HG03175 (cell line): ENCODE measurements around the gene EMD.
A peak's percentile ranks its signal among the peaks of the same experiment; 100 is the strongest.

Source experiments
- ATAC-seq: cut with Tn5 transposase; IDR thresholded peaks from one replicate; pipeline ENCODE4 v1.9.1; 2021; ENCODE audit warnings: mild to moderate bottlenecking, moderate library complexity; ENCODE audit not compliant: unreplicated experiment

EMD gene

GRCh38 chrX:154412468-154412867 is 33.4 kb downstream of the EMD start:
- no peak for ATAC-seq

DNA sequence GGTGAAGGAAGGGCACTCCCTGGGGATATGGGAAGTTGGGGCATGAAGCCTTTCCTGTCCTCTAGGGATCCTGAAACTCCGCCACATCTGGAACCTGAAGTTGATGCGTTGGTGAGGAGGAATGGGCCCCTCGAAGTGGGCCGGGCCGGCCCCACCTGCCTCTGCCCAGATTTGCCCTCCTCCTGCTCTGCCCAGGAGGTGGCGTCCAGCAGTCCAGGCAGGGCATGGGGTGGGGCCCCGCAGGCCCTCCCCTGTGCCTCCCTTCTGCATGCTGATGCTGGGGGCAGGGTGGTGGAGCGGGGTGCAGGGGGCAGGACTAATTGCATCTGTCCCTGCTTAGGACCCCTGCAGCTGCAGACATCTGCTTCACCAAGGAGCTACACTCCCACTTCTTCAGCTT is 34.0 kb downstream of the EMD start:
- no peak for ATAC-seq

- no peak for ATAC-seq
These were observed 38.1 kb downstream of the EMD start for GRCh38 chrX:154417157-154417556.

DNA sequence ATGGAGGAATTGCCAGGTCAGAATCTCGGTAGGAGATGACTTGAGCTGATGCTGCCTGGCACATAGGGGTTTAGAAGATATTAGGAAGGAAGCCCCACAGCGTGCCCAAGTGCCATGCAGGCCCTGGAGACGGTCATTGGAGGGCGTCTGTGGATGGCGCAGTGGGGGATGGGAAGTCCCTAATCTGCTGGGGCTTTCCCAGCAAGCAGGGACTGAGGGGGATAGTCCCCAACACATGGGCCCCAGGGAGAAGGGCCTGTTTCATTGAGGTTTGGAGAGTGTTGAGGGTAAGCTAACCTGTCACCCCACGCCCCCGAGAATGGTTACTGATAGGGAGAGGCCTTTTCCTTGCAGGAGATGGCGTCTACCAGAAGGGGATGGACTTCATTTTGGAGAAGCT is 40.1 kb downstream of the EMD start:
- no peak for ATAC-seq

- ATAC-seq = no peak
These were observed 40.8 kb downstream of the EMD start for GRCh38 chrX:154419688-154420401.

DNA sequence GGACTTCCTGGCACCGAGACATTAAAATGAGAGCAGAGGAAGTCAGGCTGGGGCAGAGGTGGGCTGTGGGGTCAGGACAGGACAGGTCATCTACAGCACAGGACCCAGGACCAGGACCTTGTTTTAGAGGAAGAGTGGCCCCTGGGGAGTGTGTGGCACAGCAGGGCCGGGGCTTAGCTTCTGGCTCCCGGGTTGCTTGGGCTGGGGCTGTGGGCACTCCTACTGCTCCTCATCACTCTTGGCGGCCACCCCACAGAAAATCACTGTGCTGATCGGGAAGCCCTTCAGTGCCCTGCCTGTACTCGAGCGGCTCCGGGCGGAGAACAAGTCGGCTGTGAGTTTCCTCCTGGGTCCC is 41.3 kb downstream of the EMD start:
- ATAC-seq = no peak

DNA sequence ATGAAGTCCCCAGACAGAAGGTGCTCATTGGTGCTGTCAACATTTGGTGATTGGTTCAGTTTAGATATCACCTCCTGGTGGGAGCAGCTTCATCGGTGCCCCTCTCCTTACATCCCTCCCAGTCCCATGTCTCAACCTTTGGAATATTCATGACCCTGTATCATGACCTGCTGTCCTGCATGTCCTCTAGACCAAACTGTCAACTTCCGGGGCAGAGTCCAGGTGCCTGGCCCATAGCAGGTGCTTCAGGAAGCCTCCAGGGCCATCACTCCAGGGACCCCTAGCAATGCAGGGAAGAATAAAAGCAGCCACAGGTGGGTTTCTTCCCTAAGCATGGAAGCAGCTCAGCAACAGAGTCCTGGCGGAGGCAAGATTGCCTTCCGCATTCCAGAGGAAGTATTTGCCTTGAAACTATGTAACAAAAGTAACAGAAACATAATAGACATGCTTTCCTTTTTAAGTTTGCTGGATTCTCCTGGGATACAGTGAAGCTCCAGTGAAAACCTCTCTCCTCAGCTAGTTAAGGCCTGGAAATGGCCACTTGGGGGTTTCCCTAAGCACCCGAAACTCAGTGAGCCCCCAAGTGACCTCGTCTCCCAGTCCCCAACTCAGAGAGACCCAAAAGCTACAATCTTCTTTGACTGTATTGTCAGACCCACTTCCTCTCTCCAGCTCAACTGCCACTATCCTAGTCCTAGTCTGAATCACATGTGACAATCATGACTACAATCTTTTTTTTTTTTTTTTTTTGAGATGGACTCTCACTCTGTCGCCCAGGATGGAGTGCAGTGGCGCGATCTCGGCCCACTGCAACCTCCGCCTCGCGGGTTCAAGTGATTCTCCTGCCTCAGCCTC is 48.0 kb downstream of the EMD start:
- no peak for ATAC-seq

GRCh38 chrX:154428176-154429171 is 49.4 kb downstream of the EMD start, which contains the start of gene ATP6AP1:
Gene ATP6AP1 (plus strand): TSS chrX:154428677. CDS start chrX:154428693, 16 bp downstream.
- ATAC-seq = peak; percentile 98

- ATAC-seq = no peak
These were observed 50.6 kb downstream of the EMD start for GRCh38 chrX:154429711-154430110.

GRCh38 chrX:154430479-154430878 is 51.4 kb downstream of the EMD start:
- no peak for ATAC-seq

DNA sequence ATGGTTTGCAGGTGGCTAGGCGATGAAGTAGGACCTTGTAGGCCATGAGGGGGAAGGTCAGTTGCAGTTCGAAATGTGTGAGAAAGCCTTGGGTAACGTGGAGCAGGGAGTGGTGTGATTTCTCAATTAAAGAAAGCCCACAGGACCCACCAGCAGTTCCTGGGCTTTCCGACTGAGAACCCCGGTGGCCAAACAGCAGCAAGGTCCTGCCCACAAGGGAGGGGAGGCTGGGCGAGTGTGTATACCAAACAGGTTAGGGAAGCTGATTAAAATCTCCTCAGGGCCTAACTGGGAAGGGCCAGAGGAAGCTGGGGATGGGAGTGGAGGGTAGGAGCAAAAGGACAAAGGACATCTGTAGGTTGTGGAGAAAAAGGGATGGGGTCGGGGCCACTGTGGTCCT is 51.8 kb downstream of the EMD start:
- no peak for ATAC-seq
